ENCODE data around the gene NR5A2.

NR5A2 gene

DNA sequence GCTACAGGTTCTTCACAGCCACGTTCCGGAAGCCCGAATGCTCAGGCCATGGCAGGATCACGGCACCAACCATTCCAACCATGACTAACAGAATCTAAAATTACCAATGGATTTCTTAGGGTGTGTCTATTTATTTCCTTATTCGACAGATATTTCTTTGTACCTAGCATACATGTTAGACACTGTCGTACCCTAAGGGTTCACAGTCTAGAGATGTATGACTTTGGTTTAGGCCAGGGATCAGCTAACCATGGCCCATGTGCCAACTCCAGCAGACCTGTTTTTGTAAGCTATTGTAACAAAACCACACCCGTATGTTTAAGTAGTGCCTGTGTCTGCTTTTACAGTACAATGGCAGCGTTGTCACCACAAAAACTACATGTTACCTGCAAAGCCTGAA lies 167.0 kb downstream of the NR5A2 start:
- no peak for TF ChIP-seq FOXP2 (optimal IDR thresholded peaks at IDR 0.05; ENCODE audit: borderline replicate concordance, extremely low read depth, extremely low read length, insufficient read depth)
- TF ChIP-seq, protein P1, sequence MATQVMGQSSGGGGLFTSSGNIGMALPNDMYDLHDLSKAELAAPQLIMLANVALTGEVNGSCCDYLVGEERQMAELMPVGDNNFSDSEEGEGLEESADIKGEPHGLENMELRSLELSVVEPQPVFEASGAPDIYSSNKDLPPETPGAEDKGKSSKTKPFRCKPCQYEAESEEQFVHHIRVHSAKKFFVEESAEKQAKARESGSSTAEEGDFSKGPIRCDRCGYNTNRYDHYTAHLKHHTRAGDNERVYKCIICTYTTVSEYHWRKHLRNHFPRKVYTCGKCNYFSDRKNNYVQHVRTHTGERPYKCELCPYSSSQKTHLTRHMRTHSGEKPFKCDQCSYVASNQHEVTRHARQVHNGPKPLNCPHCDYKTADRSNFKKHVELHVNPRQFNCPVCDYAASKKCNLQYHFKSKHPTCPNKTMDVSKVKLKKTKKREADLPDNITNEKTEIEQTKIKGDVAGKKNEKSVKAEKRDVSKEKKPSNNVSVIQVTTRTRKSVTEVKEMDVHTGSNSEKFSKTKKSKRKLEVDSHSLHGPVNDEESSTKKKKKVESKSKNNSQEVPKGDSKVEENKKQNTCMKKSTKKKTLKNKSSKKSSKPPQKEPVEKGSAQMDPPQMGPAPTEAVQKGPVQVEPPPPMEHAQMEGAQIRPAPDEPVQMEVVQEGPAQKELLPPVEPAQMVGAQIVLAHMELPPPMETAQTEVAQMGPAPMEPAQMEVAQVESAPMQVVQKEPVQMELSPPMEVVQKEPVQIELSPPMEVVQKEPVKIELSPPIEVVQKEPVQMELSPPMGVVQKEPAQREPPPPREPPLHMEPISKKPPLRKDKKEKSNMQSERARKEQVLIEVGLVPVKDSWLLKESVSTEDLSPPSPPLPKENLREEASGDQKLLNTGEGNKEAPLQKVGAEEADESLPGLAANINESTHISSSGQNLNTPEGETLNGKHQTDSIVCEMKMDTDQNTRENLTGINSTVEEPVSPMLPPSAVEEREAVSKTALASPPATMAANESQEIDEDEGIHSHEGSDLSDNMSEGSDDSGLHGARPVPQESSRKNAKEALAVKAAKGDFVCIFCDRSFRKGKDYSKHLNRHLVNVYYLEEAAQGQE (IDR thresholded peaks at IDR 0.05; ENCODE audit: insufficient read depth in 1 of 2, low read depth in 2 of 2, low read length in 2 of 2): no peak
- TF ChIP-seq SIN3A (IDR thresholded peaks at IDR 0.05; ENCODE audit: borderline replicate concordance, insufficient read depth, low read length): no peak
- TF ChIP-seq POLR2AphosphoS5 (IDR thresholded peaks at IDR 0.05; ENCODE audit: low read depth, low read length): no peak
- no peak for TF ChIP-seq TAF1 (IDR thresholded peaks at IDR 0.05; ENCODE audit: borderline replicate concordance, insufficient read depth, low read length)

DNA sequence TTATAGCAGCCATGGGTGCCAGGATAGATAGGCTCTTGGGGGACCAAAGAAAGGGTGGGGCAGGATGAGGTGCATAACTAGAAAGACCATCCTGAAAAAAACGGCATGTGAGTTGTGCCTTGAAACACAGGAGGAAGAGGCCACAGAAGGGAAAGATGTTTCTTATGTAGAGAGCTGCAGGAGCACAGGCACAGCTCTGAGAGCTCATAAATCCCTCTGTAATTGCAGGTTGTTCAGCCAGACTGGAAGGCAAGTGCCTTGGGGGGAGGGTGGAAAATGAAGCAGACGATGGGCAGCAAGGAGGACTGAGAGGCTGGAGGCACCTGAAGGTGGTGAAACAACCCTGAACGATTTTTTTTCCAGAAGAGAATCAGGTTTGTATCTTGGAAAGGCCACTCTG lies 170.7 kb downstream of the NR5A2 start:
- TF ChIP-seq, protein P1 (IDR thresholded peaks at IDR 0.05; ENCODE audit: insufficient read depth in 1 of 2, low read depth in 2 of 2, low read length in 2 of 2): no peak
- no peak for TF ChIP-seq FOXP2 (optimal IDR thresholded peaks at IDR 0.05; ENCODE audit: borderline replicate concordance, extremely low read depth, extremely low read length, insufficient read depth)
- no peak for TF ChIP-seq TAF1 (IDR thresholded peaks at IDR 0.05; ENCODE audit: borderline replicate concordance, insufficient read depth, low read length)
- no peak for TF ChIP-seq POLR2AphosphoS5 (IDR thresholded peaks at IDR 0.05; ENCODE audit: low read depth, low read length)
- no peak for TF ChIP-seq SIN3A (IDR thresholded peaks at IDR 0.05; ENCODE audit: borderline replicate concordance, insufficient read depth, low read length)

DNA sequence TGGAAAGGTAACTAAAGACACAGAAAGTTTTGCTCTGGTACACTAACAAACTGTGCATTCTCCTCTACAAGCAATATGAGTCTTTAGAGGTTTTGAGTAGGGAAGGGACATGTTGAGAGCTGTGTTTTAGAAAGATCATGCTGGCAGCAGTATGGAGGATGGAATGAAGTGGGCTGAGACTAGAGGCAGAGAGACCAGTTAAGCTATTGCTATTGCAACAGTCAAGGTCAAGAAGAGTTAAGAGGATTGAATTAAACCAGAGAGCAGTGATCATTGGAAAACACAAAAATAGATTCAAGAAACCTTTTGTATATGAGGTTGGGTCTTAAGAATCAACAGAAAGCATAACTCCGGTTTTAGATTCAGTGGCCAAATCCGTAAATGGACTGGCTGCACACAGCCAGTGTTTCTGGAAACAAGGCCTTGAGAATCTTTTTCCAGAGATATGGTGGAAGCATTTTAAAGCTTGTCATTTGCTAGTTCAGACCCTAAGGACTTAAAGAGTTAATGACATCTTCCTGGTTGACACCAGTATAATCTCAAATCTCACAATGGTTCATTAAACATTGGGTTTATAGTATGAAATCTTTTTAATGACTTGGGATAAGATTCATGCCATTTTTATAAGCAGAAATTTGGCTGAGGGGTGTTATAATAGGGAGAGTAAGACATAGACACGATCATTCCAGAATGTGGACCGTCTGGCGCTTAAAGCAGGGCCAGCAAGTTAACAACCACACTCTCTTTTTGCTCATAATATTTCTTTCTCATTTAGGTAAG lies 177.9 kb downstream of the NR5A2 start:
- TF ChIP-seq FOXP2 (optimal IDR thresholded peaks at IDR 0.05; ENCODE audit: borderline replicate concordance, extremely low read depth, extremely low read length, insufficient read depth) (no peak), TAF1 (IDR thresholded peaks at IDR 0.05; ENCODE audit: borderline replicate concordance, insufficient read depth, low read length) (no peak), SIN3A (IDR thresholded peaks at IDR 0.05; ENCODE audit: borderline replicate concordance, insufficient read depth, low read length) (no peak), POLR2AphosphoS5 (IDR thresholded peaks at IDR 0.05; ENCODE audit: low read depth, low read length) (no peak)
- TF ChIP-seq, protein P1 (IDR thresholded peaks at IDR 0.05; ENCODE audit: insufficient read depth in 1 of 2, low read depth in 2 of 2, low read length in 2 of 2): no peak

GRCh38 chr1:200206340-200206739 lies 178.8 kb downstream of the NR5A2 start:
- TF ChIP-seq POLR2AphosphoS5 (IDR thresholded peaks at IDR 0.05; ENCODE audit: low read depth, low read length) (no peak), FOXP2 (optimal IDR thresholded peaks at IDR 0.05; ENCODE audit: borderline replicate concordance, extremely low read depth, extremely low read length, insufficient read depth) (no peak)

DNA sequence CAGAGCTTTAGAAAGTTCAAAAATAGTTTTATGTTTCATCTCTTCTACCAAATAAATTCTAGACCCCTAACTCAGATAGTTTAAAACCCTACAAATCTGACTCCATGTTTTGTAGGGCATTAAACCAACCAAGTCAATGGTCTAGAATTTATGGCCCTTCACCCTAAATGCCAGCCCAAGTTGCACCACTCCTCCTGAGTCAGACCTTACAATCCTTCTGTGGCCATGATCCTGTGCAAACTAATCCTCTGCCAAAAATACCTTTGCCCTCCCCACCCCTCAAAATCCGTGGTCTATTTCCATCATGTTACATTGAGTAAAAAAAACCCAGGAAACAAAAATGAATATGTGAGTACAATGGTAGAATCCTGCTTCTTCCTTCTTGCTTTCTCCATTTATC lies 179.3 kb downstream of the NR5A2 start:
- TF ChIP-seq SIN3A (IDR thresholded peaks at IDR 0.05; ENCODE audit: borderline replicate concordance, insufficient read depth, low read length): no peak

- TF ChIP-seq TAF1 (IDR thresholded peaks at IDR 0.05; ENCODE audit: borderline replicate concordance, insufficient read depth, low read length) (no peak), FOXP2 (optimal IDR thresholded peaks at IDR 0.05; ENCODE audit: borderline replicate concordance, extremely low read depth, extremely low read length, insufficient read depth) (no peak), SIN3A (IDR thresholded peaks at IDR 0.05; ENCODE audit: borderline replicate concordance, insufficient read depth, low read length) (no peak), POLR2AphosphoS5 (IDR thresholded peaks at IDR 0.05; ENCODE audit: low read depth, low read length) (no peak)
- TF ChIP-seq, protein P1 (IDR thresholded peaks at IDR 0.05; ENCODE audit: insufficient read depth in 1 of 2, low read depth in 2 of 2, low read length in 2 of 2): no peak
Measured at GRCh38 chr1:200207711-200208126, 180.2 kb downstream of the NR5A2 start.

All from PFSK-1 (cell line).